ENCODE measurements around the gene ZNF43. TPM values are rescaled to one million over a fixed set of nuclear protein-coding genes. Genes with fewer than 3 reads are reported as not detected.

Gene ZNF43
- total and polyA plus RNA-seq, 2 of the 13 experiments (the other 11 are each of a cell fraction or from before 2014, with no cell fraction given): 2.9 to 8.5 TPM

GRCh38 chr19:21767065-21767800 lies 68.7 kb downstream of the ZNF43 start, which contains the start of gene ZNF100 (continued):
- TF ChIP-seq JUN (CRISPR knock-in tag; IDR thresholded peaks at IDR 0.05) (no peak), FLYWCH1 (CRISPR knock-in tag; IDR thresholded peaks at IDR 0.05) (no peak), AGO1 (IDR thresholded peaks at IDR 0.05; ENCODE audit: low read depth, low read length, poor library complexity, severe bottlenecking) (peak; percentile 33), ZNF724P (CRISPR knock-in tag; IDR thresholded peaks at IDR 0.05; ENCODE audit: borderline replicate concordance) (no peak), ZNF557 (CRISPR knock-in tag; IDR thresholded peaks at IDR 0.05) (no peak), HNRNPK (IDR thresholded peaks at IDR 0.05; ENCODE audit: low read depth, low read length, poor library complexity, severe bottlenecking) (no peak), TBP (CRISPR knock-in tag; IDR thresholded peaks at IDR 0.05) (no peak), GPN1 (CRISPR knock-in tag; IDR thresholded peaks at IDR 0.05; ENCODE audit: borderline replicate concordance) (no peak), NR0B2 (CRISPR knock-in tag; IDR thresholded peaks at IDR 0.05) (no peak), KDM4B (CRISPR knock-in tag; IDR thresholded peaks at IDR 0.05) (no peak), CEBPB (IDR thresholded peaks at IDR 0.05; ENCODE audit: borderline replicate concordance, low read depth, low read length) (no peak; the same call in 1 of the 2 replicates), ZNF563 (CRISPR knock-in tag; IDR thresholded peaks at IDR 0.05) (0 out of 2 replicates have a peak, but pooled peaks have one; percentile 38), RFXAP (CRISPR knock-in tag; IDR thresholded peaks at IDR 0.05; ENCODE audit: borderline replicate concordance) (no peak), REPIN1 (CRISPR knock-in tag; IDR thresholded peaks at IDR 0.05; ENCODE audit: borderline replicate concordance, low read depth) (no peak), CBX5 (CRISPR knock-in tag; IDR thresholded peaks at IDR 0.05; ENCODE audit: borderline replicate concordance) (no peak), EED (CRISPR knock-in tag; IDR thresholded peaks at IDR 0.05) (no peak), ZNF850 (CRISPR knock-in tag; conservative IDR thresholded peaks at IDR 0.05) (0 out of 2 replicates have a peak, but pooled peaks have one; percentile 71), IKZF1 (IDR thresholded peaks at IDR 0.05) (no peak), ZNF564 (CRISPR knock-in tag; IDR thresholded peaks at IDR 0.05) (no peak), PBX2 (CRISPR knock-in tag; IDR thresholded peaks at IDR 0.05) (peak; percentile 88), NFE2L1 (CRISPR knock-in tag; IDR thresholded peaks at IDR 0.05; ENCODE audit: borderline replicate concordance) (no peak), ZNF615 (CRISPR knock-in tag; IDR thresholded peaks at IDR 0.05; ENCODE audit: borderline replicate concordance) (no peak), RFX5 (IDR thresholded peaks at IDR 0.05; ENCODE audit: low read depth, low read length) (peak; percentile 11; the same call in 1 of the 2 replicates), HOXA7 (CRISPR knock-in tag; IDR thresholded peaks at IDR 0.05) (no peak), ZNF788 (CRISPR knock-in tag; IDR thresholded peaks at IDR 0.05; ENCODE audit: borderline replicate concordance) (peak; percentile 38; the same call in 1 of the 2 replicates), NFKB2 (CRISPR knock-in tag; IDR thresholded peaks at IDR 0.05; ENCODE audit: borderline replicate concordance) (no peak), SP5 (CRISPR knock-in tag; IDR thresholded peaks at IDR 0.05; ENCODE audit: borderline replicate concordance, low read depth) (no peak), ZNF383 (CRISPR knock-in tag; IDR thresholded peaks at IDR 0.05; ENCODE audit: borderline replicate concordance) (no peak), ZNF740 (CRISPR knock-in tag; IDR thresholded peaks at IDR 0.05) (no peak)
- TF ChIP-seq, protein P1, sequence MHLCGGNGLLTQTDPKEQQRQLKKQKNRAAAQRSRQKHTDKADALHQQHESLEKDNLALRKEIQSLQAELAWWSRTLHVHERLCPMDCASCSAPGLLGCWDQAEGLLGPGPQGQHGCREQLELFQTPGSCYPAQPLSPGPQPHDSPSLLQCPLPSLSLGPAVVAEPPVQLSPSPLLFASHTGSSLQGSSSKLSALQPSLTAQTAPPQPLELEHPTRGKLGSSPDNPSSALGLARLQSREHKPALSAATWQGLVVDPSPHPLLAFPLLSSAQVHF (CRISPR knock-in tag; IDR thresholded peaks at IDR 0.05): no peak
